GM19035 (cell line): ENCODE results near the gene ZFP36.

Source experiments
- ATAC-seq: cut with Tn5 transposase; IDR thresholded peaks from one replicate; pipeline ENCODE4 v1.9.1; 2021; ENCODE audit not compliant: unreplicated experiment

Gene ZFP36

DNA sequence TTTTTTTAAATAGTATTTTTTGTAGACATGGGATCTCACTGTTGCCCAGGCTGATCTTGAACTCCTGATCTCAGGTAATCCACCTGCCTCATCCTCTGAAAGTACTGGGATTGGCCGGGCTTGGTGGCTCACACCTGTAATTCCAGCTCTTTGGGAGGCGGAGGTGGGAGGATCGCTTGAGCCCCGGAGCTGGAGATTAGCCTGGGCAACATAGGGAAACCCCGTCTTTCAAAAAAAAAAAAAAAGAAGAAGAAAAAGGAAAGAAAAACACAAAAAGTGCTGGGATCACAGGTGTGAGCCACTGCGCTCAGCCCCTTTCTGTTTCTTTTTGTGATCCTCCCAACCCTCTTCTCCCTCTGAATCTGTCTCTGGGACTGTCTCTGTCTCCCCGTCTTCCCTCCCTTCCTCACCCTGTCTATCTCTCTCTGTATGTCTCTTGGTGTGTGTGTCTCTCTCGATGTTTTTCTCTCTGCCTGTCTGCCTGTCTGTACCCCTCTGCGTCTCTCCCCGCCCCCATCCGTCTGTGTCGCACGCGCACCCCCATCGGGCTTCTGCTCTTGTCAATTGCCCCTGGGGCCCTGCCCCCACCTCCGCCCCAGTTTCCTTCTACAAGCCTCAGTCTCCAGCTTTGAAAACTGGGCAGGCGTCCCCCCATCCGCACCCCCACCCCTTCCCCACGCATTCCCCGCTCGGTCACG, 540 bp upstream of the ZFP36 start:
- no peak for ATAC-seq

DNA sequence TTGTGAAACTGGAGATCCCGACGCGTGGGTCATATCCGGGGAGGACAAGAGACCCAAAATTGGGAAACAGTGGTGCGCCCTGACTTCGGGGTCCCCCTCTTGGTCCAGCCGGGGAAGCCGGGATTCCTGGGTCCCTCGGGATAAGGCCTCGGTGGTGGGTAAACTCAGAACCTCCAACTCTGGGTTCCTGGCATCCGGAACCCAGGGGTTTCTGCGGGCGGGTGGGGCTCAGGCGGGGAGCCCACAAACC, 688 bp downstream of the ZFP36 start:
- no peak for ATAC-seq

DNA sequence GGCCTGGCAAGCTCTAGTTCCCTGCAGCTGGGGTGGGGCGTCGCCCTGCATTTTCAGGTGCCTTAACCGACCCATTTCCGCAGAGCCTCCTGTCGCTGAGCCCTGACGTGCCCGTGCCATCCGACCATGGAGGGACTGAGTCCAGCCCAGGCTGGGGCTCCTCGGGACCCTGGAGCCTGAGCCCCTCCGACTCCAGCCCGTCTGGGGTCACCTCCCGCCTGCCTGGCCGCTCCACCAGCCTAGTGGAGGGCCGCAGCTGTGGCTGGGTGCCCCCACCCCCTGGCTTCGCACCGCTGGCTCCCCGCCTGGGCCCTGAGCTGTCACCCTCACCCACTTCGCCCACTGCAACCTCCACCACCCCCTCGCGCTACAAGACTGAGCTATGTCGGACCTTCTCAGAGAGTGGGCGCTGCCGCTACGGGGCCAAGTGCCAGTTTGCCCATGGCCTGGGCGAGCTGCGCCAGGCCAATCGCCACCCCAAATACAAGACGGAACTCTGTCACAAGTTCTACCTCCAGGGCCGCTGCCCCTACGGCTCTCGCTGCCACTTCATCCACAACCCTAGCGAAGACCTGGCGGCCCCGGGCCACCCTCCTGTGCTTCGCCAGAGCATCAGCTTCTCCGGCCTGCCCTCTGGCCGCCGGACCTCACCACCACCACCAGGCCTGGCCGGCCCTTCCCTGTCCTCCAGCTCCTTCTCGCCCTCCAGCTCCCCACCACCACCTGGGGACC, 1.2 kb downstream of the ZFP36 start:
- ATAC-seq, result no peak

DNA sequence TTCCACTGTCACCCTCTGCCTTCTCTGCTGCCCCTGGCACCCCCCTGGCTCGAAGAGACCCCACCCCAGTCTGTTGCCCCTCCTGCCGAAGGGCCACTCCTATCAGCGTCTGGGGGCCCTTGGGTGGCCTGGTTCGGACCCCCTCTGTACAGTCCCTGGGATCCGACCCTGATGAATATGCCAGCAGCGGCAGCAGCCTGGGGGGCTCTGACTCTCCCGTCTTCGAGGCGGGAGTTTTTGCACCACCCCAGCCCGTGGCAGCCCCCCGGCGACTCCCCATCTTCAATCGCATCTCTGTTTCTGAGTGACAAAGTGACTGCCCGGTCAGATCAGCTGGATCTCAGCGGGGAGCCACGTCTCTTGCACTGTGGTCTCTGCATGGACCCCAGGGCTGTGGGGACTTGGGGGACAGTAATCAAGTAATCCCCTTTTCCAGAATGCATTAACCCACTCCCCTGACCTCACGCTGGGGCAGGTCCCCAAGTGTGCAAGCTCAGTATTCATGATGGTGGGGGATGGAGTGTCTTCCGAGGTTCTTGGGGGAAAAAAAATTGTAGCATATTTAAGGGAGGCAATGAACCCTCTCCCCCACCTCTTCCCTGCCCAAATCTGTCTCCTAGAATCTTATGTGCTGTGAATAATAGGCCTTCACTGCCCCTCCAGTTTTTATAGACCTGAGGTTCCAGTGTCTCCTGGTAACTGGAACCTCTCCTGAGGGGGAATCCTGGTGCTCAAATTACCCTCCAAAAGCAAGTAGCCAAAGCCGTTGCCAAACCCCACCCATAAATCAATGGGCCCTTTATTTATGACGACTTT, 2.0 kb downstream of the ZFP36 start:
- no peak for ATAC-seq

DNA sequence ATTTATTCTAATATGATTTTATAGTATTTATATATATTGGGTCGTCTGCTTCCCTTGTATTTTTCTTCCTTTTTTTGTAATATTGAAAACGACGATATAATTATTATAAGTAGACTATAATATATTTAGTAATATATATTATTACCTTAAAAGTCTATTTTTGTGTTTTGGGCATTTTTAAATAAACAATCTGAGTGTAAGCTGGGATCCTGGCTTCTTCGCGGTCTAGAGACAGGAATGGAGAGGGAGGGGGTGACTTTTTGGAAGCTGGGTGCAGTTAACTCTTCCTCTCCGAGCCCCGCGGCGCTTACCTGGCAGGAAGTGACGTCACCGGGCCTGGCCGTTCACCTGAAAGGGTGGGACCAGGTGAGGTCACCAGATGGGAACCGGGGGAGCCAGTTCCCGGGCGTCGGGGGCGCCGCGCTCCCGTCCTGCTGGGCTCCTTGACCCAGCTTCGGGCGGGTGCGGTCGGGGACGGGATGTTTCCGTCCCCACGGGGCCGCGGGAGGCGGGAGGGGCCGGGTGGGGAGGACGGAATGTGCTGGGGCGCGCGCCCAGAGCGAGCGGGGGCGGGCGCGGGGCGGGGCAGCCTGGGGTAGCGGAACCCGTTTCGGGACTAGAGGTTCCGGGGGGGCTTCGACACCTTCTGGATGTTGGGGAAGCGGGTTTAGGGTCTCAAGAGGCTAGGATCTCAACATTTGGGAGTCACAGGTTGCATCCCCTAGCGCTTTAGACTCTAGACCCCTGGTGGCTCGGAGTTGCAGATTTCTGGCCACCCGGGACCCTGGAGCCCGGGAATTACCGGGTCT, 2.8 kb downstream of the ZFP36 start:
- ATAC-seq, result no peak

DNA sequence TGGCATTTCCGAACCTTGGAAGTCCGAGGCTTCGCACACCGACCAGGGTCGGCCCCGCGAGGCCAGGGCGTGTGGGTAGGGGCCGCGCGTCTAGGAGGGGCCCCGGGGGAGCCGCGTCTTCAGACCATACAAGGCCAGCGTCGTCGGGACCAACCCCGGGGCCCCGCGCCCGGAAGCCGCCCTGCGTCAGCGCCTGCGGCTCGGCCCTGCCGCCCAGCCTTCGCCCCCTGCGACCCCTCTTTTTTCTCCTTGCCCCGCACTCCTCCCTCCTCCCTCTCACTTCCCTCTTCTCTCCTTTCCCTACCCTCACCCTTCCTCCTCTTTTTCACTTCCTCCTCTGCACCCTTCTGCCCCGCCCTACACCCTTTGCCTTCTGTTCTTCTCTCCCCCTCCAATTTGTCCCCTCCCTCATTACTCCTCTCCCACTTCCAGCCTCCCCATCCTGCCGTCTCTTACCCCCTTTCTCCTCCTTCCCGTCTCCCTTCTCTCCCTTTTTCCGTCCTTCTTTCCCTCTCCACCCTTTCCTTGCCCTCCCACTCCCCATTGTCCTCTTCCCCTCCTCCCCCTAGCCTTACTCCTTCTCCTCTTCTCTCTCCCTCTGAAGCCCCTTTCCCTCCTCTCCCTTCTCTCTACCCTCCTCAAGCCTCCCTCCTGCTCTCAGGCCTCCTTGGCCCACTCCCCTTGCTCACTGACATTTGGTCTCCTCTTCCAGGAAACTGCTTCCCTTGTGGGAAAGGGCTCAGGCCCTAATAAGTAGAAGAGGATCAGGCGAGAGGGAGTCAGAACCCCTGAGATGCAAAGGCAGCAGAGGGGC, 3.6 kb downstream of the ZFP36 start:
- ATAC-seq, result no peak

DNA sequence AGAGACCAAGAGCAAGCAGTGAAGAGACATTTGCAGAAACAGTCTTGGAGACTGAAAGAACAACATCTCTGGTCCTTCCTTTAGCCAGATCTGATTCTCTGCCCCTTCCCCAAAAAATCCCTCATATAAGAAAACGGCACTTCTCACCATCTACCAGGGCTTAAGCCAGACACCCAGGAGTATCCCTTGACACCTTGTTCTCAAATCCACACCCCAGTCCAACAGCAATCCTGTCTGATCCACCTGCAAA, 4.1 kb downstream of the ZFP36 start:
- no peak for ATAC-seq

DNA sequence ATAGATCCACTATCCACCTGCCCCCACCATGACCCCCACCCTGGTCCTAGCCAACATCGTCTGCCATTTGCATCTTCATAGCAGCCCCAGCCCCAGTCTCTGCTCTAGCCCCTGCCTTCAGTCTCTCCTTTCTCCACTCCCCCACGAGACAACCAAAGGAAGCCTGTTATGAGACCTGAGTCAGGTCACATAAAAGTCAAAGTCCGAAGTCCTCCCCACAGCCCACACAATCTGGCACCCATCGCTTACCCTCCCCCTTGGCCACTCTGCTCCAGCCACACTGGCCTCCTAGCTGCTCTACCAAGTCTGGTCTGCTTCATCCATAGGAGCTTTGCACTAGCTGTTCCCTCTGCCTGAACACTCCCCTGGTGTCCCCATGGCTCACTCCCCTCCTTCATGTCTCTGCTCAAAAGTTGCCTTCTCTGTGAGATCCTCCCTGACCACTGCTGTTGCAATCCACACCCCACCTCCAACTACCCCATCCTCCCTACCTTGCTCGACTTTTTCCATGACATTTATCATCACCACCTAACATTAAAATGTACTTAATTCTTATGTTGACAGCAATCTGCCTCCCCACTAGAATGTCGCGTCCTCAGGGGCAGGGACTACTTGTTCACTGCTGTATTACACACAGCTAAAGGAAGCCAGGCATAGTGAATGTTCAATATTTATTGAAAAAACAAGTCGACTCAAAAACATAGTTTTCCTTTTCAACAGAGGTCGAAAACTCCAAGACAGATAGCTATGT, 4.6 kb downstream of the ZFP36 start:
- no peak for ATAC-seq

DNA sequence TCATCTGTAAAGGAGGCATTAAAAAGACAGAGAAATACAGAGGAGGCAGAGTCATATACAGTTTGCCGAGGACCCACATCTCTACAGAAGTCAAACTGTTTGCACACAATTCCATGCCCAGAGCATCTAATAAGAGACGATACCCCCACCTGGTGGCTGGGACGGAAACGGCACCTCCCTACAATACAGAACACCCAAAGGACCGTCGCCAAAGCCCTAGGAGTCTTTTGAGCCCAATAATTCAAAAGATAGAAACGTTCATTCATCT, 5.1 kb downstream of the ZFP36 start:
- ATAC-seq, result peak; percentile 26

DNA sequence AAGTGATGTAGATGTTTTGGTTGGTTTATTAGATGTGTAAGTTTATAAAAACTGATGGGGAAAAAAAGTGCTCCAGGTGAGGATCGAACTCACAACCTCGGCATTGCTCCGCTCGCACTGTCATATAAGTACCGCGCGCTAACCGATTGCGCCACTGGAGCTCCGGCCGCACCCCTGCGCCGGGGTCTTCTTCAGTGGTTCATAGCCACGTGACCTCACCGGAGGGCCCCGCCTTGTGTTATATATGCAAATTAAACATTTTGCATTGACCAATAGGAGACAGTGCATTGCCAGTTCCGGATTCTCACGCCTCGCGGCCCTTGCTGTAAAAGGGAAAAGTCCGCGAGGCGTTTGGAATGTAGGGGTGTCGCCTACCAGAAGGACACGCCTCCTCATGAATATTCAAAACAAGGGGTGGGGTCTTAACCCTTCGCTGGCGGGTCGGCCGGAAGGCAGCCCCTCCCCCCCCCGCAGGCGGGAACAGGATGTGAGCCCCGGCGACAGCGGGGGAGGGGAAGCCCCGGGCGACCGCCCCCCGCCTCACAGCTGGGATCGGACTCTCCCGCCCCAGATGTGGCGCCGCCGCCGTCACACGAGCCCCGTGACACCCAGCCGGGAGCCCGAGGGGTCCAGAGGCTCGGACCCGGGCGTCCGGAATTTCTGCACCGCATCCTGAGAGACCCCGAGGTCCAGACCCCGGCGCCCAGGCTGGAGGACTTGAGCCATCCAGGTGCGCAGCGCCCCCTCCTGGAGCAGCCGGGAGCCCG, 5.6 kb downstream of the ZFP36 start, which contains the start of gene PLEKHG2:
PLEKHG2 (plus strand) TSS at position 570 of the 767 bp plus-strand sequence. CDS start 1,418 bp downstream, outside the sequence.
- peak; percentile 53 for ATAC-seq

DNA sequence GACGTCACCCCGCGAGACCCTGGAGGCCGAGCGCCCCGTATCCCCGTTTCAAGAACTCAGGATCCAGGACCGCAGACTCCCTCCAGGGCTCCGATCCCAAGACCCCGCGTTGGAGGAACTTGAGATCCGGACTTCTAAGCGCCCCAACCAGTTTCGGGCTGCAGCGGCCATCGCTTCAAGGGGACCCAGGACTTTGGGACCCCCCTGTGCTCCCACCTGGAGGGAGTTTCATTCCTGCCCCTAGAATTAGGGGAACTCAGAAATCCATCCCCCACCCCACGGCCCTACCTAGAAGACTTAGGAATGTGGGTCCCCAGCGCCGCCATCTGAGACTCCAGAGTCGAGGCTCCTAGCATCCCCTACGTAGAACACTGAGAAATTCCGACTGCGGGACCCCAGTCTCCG, 6.2 kb downstream of the ZFP36 start:
- ATAC-seq, result no peak

DNA sequence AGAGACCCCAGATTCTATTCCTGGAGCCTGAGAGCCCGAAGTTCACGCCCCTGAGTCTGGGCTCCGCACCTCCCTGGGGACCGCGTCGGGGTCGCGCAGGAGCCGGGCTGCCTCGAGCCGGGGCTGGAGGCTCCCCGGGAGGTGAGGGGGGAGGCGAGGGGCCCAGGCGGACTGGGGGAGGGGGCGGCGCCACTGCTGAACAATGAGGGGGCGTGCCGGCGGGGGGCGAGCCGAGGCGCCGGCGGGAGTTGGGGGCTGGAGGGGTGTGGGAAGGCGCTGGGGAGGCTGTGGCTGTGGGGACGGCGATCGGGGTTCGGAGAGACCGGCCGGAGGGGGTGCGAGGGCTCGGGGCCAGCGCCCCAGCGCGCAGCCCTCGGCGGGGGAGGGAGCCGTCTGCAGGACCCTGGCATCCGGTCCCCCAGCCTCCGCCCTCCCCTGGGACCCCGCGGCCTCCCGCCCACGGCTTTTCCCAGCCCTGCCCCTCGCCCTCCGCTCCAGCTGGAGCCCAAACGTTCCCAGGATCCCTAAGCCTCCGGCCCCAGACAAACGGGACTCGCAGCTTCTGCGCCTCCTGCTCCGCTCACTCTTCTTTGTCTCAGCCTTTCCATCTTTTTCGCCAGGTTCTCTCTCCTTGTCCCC, 6.7 kb downstream of the ZFP36 start:
- no peak for ATAC-seq

DNA sequence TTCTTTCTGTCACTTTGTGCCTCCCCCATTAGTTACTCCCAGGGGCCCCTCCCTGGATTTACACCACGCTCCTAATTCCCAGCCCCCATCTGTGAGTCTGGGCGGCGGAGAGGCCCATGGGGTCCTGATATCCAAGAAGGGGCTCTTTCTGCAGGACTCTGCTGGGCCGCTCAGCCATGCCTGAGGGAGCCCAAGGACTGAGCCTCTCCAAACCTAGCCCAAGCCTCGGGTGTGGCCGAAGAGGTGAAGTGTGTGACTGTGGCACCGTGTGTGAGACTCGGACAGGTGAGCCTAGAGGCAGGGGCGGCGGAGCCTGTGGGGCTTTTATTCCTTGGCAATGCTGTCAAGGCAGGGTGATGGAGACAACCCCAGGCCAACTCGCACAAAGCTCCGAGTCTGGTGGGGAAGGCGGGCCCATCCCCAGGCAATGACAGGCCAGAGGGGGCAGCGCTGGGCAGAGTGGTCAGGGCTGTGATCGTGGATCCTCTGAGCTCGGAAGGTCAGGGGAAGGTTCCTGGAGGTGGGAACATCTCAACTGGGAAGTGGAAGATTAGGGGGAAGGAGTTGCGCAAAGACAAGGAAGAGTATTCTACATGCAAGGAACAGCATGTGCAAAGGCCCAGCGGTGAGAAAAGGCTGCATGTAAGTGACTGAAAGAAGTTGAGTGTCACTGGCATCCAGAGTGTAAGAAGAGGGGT, 7.4 kb downstream of the ZFP36 start:
- ATAC-seq, result no peak

DNA sequence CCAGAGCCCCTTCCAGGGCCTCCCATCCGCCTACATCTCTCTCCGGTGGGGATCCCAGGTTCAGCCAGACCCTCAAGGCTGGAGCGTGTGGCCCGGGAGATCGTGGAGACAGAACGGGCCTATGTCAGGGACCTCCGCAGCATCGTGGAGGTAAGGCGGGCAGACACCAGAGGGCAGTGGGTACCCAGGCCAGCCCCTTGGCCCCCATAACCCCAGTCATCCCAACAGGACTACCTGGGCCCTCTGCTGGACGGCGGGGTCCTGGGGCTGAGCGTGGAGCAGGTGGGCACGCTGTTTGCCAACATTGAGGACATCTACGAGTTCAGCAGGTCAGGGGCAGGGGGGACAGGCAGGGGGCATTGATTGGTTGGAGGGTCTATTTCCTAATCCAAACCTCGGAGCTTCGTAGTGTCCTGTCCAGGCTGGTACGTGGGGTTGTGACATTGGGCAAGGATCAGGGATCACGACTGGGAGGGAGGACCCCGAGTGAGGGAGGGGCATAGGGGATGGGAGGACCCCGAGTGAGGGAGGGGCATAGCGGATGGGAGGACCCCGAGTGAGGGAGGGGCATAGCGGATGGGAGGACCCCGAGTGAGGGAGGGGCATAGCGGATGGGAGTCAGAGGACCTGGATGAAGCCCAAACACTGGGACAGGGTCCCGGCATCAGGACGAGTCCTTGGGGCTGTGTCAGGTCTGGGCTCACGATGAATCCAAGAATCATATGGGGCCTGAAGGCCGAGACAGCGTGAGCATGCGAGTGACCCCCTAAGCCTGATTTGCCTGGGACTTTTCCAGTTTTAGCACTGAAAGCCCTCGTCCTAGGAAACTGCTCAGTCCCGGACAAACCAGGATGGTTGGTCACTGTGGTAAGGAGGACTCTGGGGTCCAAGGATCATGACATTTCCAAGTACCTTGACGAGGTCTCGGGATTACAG, 8.7 kb downstream of the ZFP36 start:
- ATAC-seq, result no peak

DNA sequence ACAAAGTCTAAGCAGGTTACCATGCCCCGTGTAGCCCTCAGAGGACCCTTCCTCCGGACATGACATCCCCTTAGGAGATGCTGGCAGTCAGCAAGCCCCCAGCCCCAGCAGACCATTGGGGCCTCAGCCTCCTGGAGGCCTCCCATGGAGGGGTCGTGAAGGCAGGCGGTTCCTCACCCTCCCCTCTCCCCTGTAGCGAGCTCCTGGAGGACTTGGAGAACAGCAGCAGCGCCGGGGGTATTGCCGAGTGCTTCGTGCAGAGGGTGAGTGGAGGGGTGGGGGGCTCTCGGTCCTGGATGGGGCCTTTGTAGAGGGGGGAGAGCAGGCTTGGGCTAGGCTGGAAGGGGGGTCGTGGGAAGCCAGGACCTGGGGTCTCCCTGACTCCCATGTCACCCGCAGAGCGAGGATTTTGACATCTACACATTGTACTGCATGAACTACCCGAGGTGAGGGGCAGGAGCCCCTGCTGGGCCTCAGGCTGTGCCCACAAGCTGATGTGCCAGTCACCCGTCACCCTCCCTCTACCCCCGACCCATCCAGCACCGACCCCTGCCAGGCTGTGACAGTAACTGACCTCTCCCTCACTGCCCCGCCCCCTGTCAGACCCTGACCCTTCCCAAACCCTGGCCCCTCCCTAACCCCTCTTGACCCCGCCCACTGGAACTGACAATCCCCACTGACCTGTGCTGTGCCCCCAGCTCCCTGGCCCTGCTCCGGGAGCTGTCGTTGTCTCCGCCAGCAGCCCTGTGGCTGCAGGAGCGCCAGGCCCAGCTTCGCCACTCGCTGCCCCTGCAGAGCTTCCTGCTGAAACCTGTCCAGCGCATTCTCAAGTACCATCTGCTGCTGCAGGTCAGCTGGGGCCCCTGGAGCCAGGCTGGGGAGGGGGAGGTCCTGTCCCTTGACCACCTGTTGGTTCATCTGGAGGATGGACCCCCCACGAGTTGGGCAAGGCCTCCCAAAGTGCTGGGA, 9.8 kb downstream of the ZFP36 start:
- ATAC-seq, result no peak
